NB4 (cell line): ENCODE data around the gene HSPG2.

Source experiments
- CTCF ChIP-seq: IDR thresholded peaks from one replicate; pipeline ENCODE4 v1.5.1; 2012; ENCODE audit warnings: low read depth, low read length
- MAX ChIP-seq: IDR thresholded peaks from 2 replicates; pipeline ENCODE4 v1.6.1; 2011; ENCODE audit warnings: low read depth, low read length
- MYC ChIP-seq: IDR thresholded peaks from 2 replicates; pipeline ENCODE4 v1.6.1; 2011; ENCODE audit warnings: low read depth, low read length
- POLR2A ChIP-seq: IDR thresholded peaks from 2 replicates; pipeline ENCODE4 v1.6.1; 2011; ENCODE audit warnings: mild to moderate bottlenecking; ENCODE audit not compliant: insufficient read length; ENCODE audit errors: extremely low read depth

DNA sequence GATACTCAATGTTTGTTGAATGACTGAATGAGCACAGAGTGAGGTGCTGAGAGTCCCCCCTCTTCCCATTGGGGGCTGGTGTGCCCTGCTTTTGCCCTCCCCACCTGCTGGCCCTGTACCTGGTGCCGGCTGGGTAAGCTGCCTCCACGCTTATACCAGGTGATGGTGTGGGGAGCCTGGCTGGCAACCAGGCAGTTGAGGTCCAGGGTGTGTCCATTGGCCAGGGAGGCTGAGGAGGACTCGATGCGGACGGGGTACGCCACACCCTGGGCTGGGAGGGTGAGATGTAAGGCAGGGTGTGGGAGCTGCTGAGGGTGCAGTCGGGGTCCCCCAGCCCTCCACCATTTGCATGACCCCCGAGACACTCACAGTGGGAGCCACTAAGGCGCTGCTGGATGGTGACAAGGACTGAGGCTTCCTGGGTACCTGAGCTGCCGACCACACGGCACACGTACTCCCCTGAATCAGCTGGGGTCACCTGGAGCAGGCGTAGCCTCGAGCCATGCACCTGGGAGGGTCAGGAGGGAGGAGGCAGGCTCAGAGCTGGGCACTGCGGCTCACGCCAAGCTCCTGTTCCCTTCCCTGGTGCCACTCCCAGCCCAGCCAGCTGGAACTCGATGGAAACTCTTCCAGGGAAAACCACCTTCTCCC, 88.5 kb downstream of the HSPG2 start:
- TF ChIP-seq CTCF (no peak), POLR2A (no peak), MAX (no peak), MYC (no peak)
